Ectodermal cell (in vitro differentiated cells): Measurements from ENCODE around the gene TMEM181.
"Not testable (repeated sequence)": the region's sequence is repeated elsewhere in the genome, so short reads cannot be mapped to it uniquely, and the experiment has no call there.

Source experiments
- H3K27ac ChIP-seq: 2 replicates; pipeline ENCODE4 v1.7.0; 2013; ENCODE audit warnings: mild to moderate bottlenecking, low read depth, low read length; ENCODE audit not compliant: insufficient read depth, poor library complexity, severe bottlenecking
- H3K27me3 ChIP-seq: 2 replicates; pipeline ENCODE4 v1.7.0; 2013; ENCODE audit warnings: mild to moderate bottlenecking, low read length; ENCODE audit not compliant: insufficient read depth, control insufficient read depth, poor library complexity, severe bottlenecking
- H3K36me3 ChIP-seq: one replicate; pipeline ENCODE4 v1.7.0; 2013; ENCODE audit warnings: low read length; ENCODE audit not compliant: control insufficient read depth, insufficient read depth
- H3K4me1 ChIP-seq: one replicate; pipeline ENCODE4 v1.7.0; 2013; ENCODE audit warnings: low read length; ENCODE audit not compliant: control insufficient read depth, insufficient read depth
- H3K4me3 ChIP-seq: 2 replicates; pipeline ENCODE4 v1.7.0; 2013; ENCODE audit warnings: low read depth, low read length, control low read depth; ENCODE audit not compliant: insufficient read depth
- H3K9me3 ChIP-seq: 2 replicates; pipeline ENCODE4 v1.7.0; 2013; ENCODE audit warnings: mild to moderate bottlenecking, low read length, moderate library complexity; ENCODE audit not compliant: control insufficient read depth
- WGBS, 2 experiments: methylation state at CpG; one replicate each; pipeline ENCODE4 v1.1.7; 2013; ENCODE audit warnings: missing lambda C conversion rate in 2 of 2; 5-methylcytosine and 5-hydroxymethylcytosine counted together

Gene TMEM181

GRCh38 chr6:158672726-158673125, 112.8 kb downstream of the TMEM181 start:
- no peaks in the 10 kb centered on the region for H3K27me3 ChIP-seq
- no peaks in the 10 kb centered on the region for H3K9me3 ChIP-seq
- 88 to 94% methylated on average over 6 of the region's 6 CpGs for WGBS, 2 experiments
- H3K4me3 ChIP-seq, result no peak overlapping the region
- no peaks in the 10 kb centered on the region for H3K36me3 ChIP-seq
- H3K4me1 ChIP-seq, result no peaks in the 10 kb centered on the region
- no peak overlapping the region for H3K27ac ChIP-seq

DNA sequence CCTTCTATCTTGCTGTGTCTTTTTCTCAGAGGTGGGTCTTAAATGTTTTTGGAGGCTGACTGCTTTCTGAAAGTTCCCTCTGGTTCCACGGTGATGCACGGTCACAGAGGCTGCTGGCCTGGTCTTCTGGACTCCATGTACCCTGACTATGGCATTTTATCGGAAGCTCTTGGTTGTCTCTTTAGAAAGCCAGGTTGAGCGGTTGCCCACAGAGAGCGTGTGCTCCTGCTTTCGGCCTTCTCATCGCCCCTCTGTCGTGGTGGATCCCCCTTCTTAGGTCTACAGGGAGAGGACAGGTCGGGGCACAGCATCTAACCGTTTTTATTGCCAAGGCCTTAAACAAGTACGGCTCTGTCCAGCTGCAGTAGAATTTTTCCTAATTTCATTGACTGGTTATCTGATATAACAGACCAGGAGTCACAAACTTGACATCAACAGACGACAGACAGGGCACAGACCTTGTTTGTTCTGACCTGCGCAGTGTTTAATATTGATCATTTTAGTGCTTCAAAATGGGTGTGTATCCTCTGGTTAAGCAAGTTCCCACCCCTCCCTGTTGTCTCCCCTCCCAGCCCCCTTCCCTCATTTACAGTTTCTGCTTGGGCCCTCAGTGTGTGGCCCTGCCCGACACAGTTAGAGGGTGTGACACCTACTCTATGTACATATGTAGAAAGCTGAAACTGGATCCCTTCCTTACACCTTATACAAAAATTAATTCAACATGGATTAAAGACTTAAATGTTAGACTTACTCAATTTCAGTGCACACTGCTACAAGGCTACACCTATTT, 114.6 kb downstream of the TMEM181 start:
- no peaks in the 10 kb centered on the region for H3K4me1 ChIP-seq
- WGBS, 2 experiments, result 92 to 93% methylated on average over 14 of the region's 14 CpGs
- H3K27ac ChIP-seq, result no peak overlapping the region
- H3K4me3 ChIP-seq, result no peak overlapping the region
- no peaks in the 10 kb centered on the region for H3K36me3 ChIP-seq
- H3K27me3 ChIP-seq, result no peaks in the 10 kb centered on the region
- H3K9me3 ChIP-seq, result no peaks in the 10 kb centered on the region

- H3K4me3 ChIP-seq, H3K36me3 ChIP-seq, H3K27ac ChIP-seq, H3K9me3 ChIP-seq, H3K27me3 ChIP-seq, H3K4me1 ChIP-seq: not testable (repeated sequence)
- 89 to 94% methylated on average over 3 of the region's 3 CpGs for WGBS, 2 experiments
Observed at GRCh38 chr6:158677094-158677493, 117.2 kb downstream of the TMEM181 start.

DNA sequence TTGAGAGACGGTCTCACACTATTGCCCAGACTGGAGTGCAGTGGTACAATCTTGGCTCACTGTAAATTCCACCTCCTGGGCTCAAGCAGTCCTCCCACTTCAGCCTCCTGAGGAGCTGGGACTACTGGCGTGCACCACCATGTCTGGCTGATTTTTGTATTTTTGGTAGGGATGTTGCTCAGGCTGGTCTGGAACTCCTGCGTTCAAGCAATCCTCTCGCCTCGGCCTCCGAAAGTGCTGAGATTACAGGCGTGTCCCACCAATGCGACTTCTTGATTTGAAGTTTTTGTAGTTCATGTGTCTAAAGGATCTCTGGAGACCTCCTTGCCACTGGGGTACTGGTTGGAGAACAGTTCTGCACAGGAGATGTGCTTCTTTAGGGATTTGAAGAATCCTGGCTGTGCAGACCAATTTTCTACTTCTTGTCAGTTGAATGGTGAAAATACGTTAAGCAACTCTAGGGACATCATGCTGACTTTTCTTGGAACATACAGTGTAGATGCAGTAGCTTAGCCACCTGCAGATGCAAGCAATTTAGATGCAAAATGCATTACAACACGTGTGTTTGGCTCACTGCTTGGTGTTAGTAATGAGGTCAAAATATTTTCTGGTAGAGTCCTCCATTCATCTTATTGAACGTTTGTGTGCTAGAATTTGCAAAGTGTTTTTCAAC, 118.2 kb downstream of the TMEM181 start:
- Histone ChIP-seq H3K36me3 (no peaks in the 10 kb centered on the region), H3K9me3 (no peaks in the 10 kb centered on the region), H3K27me3 (no peaks in the 10 kb centered on the region), H3K4me3 (no peak overlapping the region), H3K27ac (no peak overlapping the region), H3K4me1 (no peaks in the 10 kb centered on the region)
- WGBS, 2 experiments, result 82 to 85% methylated on average over 11 of the region's 11 CpGs

GRCh38 chr6:158680015-158680414, 120.1 kb downstream of the TMEM181 start:
- Histone ChIP-seq H3K4me1 (no peaks in the 10 kb centered on the region), H3K27me3 (no peaks in the 10 kb centered on the region), H3K27ac (no peak overlapping the region), H3K9me3 (no peaks in the 10 kb centered on the region), H3K36me3 (no peaks in the 10 kb centered on the region), H3K4me3 (no peak overlapping the region)
- 84 to 87% methylated on average over 2 of the region's 2 CpGs for WGBS, 2 experiments

- no peaks in the 10 kb centered on the region for H3K4me1 ChIP-seq
- H3K4me3 ChIP-seq, result no peak overlapping the region
- no peaks in the 10 kb centered on the region for H3K27me3 ChIP-seq
- no peak overlapping the region for H3K27ac ChIP-seq
- 91 to 92% methylated on average over 6 of the region's 6 CpGs for WGBS, 2 experiments
- no peaks in the 10 kb centered on the region for H3K36me3 ChIP-seq
- no peaks in the 10 kb centered on the region for H3K9me3 ChIP-seq
Observed at GRCh38 chr6:158680481-158680880, 120.6 kb downstream of the TMEM181 start.

- Histone ChIP-seq H3K36me3 (no peaks in the 10 kb centered on the region), H3K4me1 (no peaks in the 10 kb centered on the region)
- 92 to 93% methylated on average over 5 of the region's 5 CpGs for WGBS, 2 experiments
Observed at GRCh38 chr6:158684311-158684710, 124.4 kb downstream of the TMEM181 start.

DNA sequence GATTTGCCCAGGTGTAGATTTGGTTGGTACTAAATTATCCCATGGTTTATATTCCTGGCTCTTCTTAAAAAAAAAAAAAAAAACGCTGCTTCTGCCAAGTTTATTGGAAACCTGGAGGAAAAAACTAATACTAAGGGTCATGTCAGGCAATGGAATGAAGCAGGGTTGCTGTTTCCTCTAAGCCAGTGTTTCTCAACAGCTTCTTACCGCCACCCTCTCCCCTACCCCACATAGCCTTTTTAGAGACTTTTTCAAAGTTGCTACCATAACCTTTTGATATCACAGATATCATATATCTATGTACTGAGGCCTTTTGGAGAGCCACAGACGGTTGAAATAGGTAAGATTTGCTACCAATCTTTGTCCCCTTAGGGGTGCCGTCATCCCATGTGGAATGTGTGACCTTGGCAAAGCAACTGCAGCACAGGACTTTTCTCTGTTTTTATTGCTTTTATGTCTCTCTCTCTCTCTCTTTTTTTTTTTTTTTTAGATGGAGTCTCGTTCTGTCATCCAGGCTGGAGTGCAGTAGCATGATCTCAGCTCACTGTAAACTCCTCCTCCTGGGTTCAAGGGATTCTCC, 124.9 kb downstream of the TMEM181 start:
- no peaks in the 10 kb centered on the region for H3K9me3 ChIP-seq
- H3K4me3 ChIP-seq, result no peak overlapping the region
- no peaks in the 10 kb centered on the region for H3K27me3 ChIP-seq
- no peaks in the 10 kb centered on the region for H3K4me1 ChIP-seq
- 87 to 94% methylated on average over 3 to 5 of the region's 5 CpGs for WGBS, 2 experiments
- no peak overlapping the region for H3K27ac ChIP-seq
- no peaks in the 10 kb centered on the region for H3K36me3 ChIP-seq

More at GRCh38 chr6:158684311-158684710, 124.4 kb downstream of the TMEM181 start:
- Histone ChIP-seq H3K9me3 (no peaks in the 10 kb centered on the region), H3K27me3 (no peaks in the 10 kb centered on the region), H3K27ac (no peak overlapping the region), H3K4me3 (no peak overlapping the region)
